ENCODE results near the gene INTS15. TPM values are rescaled to one million over a fixed set of nuclear protein-coding genes. Genes with fewer than 3 reads are reported as not detected.
"Not testable (repeated sequence)": the region's sequence is repeated elsewhere in the genome, so short reads cannot be mapped to it uniquely, and the experiment has no call there.

The INTS15 gene
- total RNA-seq, 4 donors from 2014 or later, result 21.3 to 34.5 (median 29.7) TPM

GRCh38 chr7:6578114-6579084, 11.4 kb upstream of the INTS15 start:
- no peak for DNase-seq (ENCODE audit: low spot score in 2 of 2)
- TF ChIP-seq POLR2A (IDR thresholded peaks at IDR 0.05), result no peak
- no peak for TF ChIP-seq CTCF (IDR thresholded peaks at IDR 0.05)
- 87 to 88% methylated on average over 18 of the region's 18 CpGs for WGBS, 2 donors
- intact Hi-C loops (cut with DNase I; ENCODE audit: low total_unique reads), result no loop called here
- H3K4me3 ChIP-seq (ENCODE audit: low read depth, poor library complexity, severe bottlenecking), result no peak overlapping the region

- no peak for TF ChIP-seq CTCF (IDR thresholded peaks at IDR 0.05)
- TF ChIP-seq POLR2A (IDR thresholded peaks at IDR 0.05), result no peak
- no peak for DNase-seq (ENCODE audit: low spot score in 2 of 2)
- WGBS, 2 donors, result 73 to 77% methylated on average over 4 of the region's 4 CpGs
- intact Hi-C loops (cut with DNase I; ENCODE audit: low total_unique reads), result no loop called here
- no peak overlapping the region for H3K4me3 ChIP-seq (ENCODE audit: low read depth, poor library complexity, severe bottlenecking)
Measured at GRCh38 chr7:6579446-6579845, 10.4 kb upstream of the INTS15 start.

GRCh38 chr7:6585746-6586432, 3.9 kb upstream of the INTS15 start:
- intact Hi-C loops (cut with DNase I; ENCODE audit: low total_unique reads); DNase-seq (ENCODE audit: low spot score in 2 of 2); H3K4me3 ChIP-seq (ENCODE audit: low read depth, poor library complexity, severe bottlenecking): not testable (repeated sequence)
- WGBS, 2 donors, result 88 to 94% methylated on average over 8 of the region's 8 CpGs

- WGBS, 2 donors, result 90 to 92% methylated on average over 9 of the region's 9 CpGs
- DNase-seq (ENCODE audit: low spot score in 2 of 2), result no peak
- no peak overlapping the region for H3K4me3 ChIP-seq (ENCODE audit: low read depth, poor library complexity, severe bottlenecking)
- TF ChIP-seq CTCF (IDR thresholded peaks at IDR 0.05) (no peak), POLR2A (IDR thresholded peaks at IDR 0.05) (no peak)
- intact Hi-C loops (cut with DNase I; ENCODE audit: low total_unique reads), result loop anchor here (2.0 kb wide), 1 partner anchor 52 kb away; no protein-coding TSS in a partner anchor
Measured at GRCh38 chr7:6588566-6588965, 1.3 kb upstream of the INTS15 start.

GRCh38 chr7:6589151-6589828, 531 bp upstream of the INTS15 start:
- intact Hi-C loops (cut with DNase I; ENCODE audit: low total_unique reads), result loop anchor here (2.0 kb wide), 1 partner anchor 52 kb away; no protein-coding TSS in a partner anchor
- no peak overlapping the region for H3K4me3 ChIP-seq (ENCODE audit: low read depth, poor library complexity, severe bottlenecking)
- no peak for DNase-seq (ENCODE audit: low spot score in 2 of 2)
- 46 to 47% methylated on average over 20 to 21 of the region's 22 CpGs for WGBS, 2 donors
- TF ChIP-seq CTCF (IDR thresholded peaks at IDR 0.05) (no peak), POLR2A (IDR thresholded peaks at IDR 0.05) (no peak)
